Parathyroid adenoma (tissue), 2 donors: Measurements from ENCODE around the gene LAMA4.
"Not testable (repeated sequence)": the region's sequence is repeated elsewhere in the genome, so short reads cannot be mapped to it uniquely, and the experiment has no call there.

Experiments used
- H2AFZ ChIP-seq: fragments of 300-600 bp; sonication (generic); one replicate; pipeline ENCODE4 v1.7.0; 2017; ENCODE audit warnings: antibody characterized with exemption, mild to moderate bottlenecking
- H3K27ac ChIP-seq: fragments of 300-600 bp; sonication (generic); one replicate; pipeline ENCODE4 v1.7.0; 2017
- H3K27me3 ChIP-seq: fragments of 300-600 bp; sonication (generic); one replicate; pipeline ENCODE4 v1.7.0; 2017; ENCODE audit warnings: low read length; ENCODE audit not compliant: control insufficient read depth, insufficient read depth
- H3K36me3 ChIP-seq: fragments of 300-600 bp; sonication (generic); one replicate; pipeline ENCODE4 v1.7.0; 2017; ENCODE audit warnings: low read length; ENCODE audit not compliant: control insufficient read depth, insufficient read depth
- H3K4me1 ChIP-seq: fragments of 300-600 bp; sonication (generic); one replicate; pipeline ENCODE4 v1.7.0; 2017; ENCODE audit warnings: control low read depth
- H3K4me2 ChIP-seq: fragments of 300-600 bp; sonication (generic); one replicate; pipeline ENCODE4 v1.7.0; 2017; ENCODE audit warnings: low read length
- H3K4me3 ChIP-seq: fragments of 300-600 bp; sonication (generic); one replicate; pipeline ENCODE4 v1.7.0; 2017; ENCODE audit warnings: low read depth, low read length
- H3K79me2 ChIP-seq: fragments of 300-600 bp; sonication (generic); one replicate; pipeline ENCODE4 v1.7.0; 2017; ENCODE audit warnings: control low read depth
- H3K9ac ChIP-seq: fragments of 300-600 bp; sonication (generic); one replicate; pipeline ENCODE4 v1.7.0; 2017; ENCODE audit warnings: mild to moderate bottlenecking
- H3K9me3 ChIP-seq: fragments of 300-600 bp; sonication (generic); one replicate; pipeline ENCODE4 v1.7.0; 2017; ENCODE audit warnings: low read length; ENCODE audit not compliant: control insufficient read depth
- TF ChIP-seq, protein P1 (sequence below): fragments of 300-600 bp; sonication (generic); IDR thresholded peaks from one replicate; pipeline ENCODE4 v1.7.0; 2017; ENCODE audit warnings: antibody characterized with exemption, mild to moderate bottlenecking
- donor health status: primary hyperparathyroidism.

LAMA4 gene

DNA sequence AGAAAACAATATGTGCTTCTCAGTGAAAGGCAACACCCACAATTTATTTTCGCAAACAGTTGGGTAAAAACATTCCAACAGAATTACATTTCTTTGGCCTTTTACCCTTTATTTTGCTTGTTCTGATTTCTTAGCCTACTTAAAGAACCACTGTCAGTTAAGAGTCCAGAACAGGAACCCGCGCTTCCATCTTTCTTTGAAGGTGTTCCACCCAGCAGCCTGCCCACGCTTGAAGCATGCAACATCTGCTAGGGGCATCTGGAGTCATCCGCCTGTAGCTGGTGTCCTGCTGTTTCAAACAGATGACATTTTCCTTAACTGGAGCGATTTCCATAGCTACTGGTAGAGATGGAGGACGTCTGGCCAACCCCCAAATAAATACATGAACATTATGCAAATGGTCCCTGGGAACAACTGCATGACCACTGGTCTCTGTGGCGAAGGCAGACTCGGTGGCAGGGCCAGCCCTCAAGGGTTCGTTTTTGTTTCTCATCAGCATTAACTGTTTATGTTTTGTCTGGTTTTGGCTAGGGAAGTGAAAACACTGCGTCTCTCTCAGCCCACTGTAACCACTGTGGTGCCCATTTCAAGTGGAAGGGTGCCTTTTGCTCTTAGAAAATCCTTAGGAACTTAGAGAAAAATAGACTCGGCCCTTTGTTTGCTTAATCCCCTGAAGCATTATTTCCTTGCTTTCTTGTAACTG is 51.6 kb downstream of the LAMA4 start:
- no peak overlapping the region for H3K27ac ChIP-seq
- H3K4me3 ChIP-seq: no peak overlapping the region
- TF ChIP-seq, protein P1, sequence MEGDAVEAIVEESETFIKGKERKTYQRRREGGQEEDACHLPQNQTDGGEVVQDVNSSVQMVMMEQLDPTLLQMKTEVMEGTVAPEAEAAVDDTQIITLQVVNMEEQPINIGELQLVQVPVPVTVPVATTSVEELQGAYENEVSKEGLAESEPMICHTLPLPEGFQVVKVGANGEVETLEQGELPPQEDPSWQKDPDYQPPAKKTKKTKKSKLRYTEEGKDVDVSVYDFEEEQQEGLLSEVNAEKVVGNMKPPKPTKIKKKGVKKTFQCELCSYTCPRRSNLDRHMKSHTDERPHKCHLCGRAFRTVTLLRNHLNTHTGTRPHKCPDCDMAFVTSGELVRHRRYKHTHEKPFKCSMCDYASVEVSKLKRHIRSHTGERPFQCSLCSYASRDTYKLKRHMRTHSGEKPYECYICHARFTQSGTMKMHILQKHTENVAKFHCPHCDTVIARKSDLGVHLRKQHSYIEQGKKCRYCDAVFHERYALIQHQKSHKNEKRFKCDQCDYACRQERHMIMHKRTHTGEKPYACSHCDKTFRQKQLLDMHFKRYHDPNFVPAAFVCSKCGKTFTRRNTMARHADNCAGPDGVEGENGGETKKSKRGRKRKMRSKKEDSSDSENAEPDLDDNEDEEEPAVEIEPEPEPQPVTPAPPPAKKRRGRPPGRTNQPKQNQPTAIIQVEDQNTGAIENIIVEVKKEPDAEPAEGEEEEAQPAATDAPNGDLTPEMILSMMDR: no peak

GRCh38 chr6:112200185-112200914 is 54.0 kb downstream of the LAMA4 start:
- H3K4me2 ChIP-seq, H3K79me2 ChIP-seq, H3K36me3 ChIP-seq, H3K9ac ChIP-seq, H3K27ac ChIP-seq, H2AFZ ChIP-seq, H3K9me3 ChIP-seq, H3K4me1 ChIP-seq, H3K27me3 ChIP-seq, H3K4me3 ChIP-seq: not testable (repeated sequence)

More for the DNA sequence above, 51.6 kb downstream of the LAMA4 start:
- Histone ChIP-seq H3K4me2 (no peak overlapping the region), H3K9ac (no peak overlapping the region), H3K36me3 (no peaks in the 10 kb centered on the region), H3K79me2 (no peaks in the 10 kb centered on the region), H3K9me3 (no peaks in the 10 kb centered on the region), H3K27me3 (no peaks in the 10 kb centered on the region), H2AFZ (no peak overlapping the region), H3K4me1 (no peaks in the 10 kb centered on the region)

- H3K36me3 ChIP-seq: no peaks in the 10 kb centered on the region
- TF ChIP-seq, protein P1: no peak
- no peak overlapping the region for H3K4me2 ChIP-seq
- no peak overlapping the region for H3K9ac ChIP-seq
- H3K27me3 ChIP-seq: no peaks in the 10 kb centered on the region
- no peaks in the 10 kb centered on the region for H3K9me3 ChIP-seq
- H3K4me1 ChIP-seq: no peaks in the 10 kb centered on the region
- no peak overlapping the region for H3K27ac ChIP-seq
- H3K79me2 ChIP-seq: no peaks in the 10 kb centered on the region
- H2AFZ ChIP-seq: no peak overlapping the region
- no peak overlapping the region for H3K4me3 ChIP-seq
Observed at GRCh38 chr6:112199001-112199403, 55.4 kb downstream of the LAMA4 start.

DNA sequence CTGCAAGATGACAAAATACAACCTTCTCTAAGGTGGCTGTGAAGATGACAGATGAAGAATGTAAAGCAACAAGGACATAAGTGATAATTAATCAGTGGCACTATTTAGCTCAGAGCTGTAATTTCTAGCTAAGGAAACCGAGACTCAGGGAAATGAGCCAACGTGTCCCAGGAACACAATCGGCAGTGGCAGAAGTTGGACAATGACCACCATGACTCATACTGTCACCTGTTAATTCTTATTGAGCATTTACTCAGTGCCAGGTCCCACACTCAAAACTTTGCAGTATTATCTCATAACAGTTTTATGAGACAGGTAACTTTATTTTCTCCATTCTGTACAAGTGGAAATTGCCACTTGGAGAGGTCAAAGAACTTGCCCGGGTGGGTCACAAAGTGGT is 55.8 kb downstream of the LAMA4 start:
- no peak overlapping the region for H3K27ac ChIP-seq
- H2AFZ ChIP-seq: no peak overlapping the region
- H3K9me3 ChIP-seq: no peaks in the 10 kb centered on the region
- no peak overlapping the region for H3K4me3 ChIP-seq
- no peaks in the 10 kb centered on the region for H3K27me3 ChIP-seq
- no peaks in the 10 kb centered on the region for H3K4me1 ChIP-seq
- H3K4me2 ChIP-seq: no peak overlapping the region
- no peak overlapping the region for H3K9ac ChIP-seq
- H3K79me2 ChIP-seq: no peaks in the 10 kb centered on the region
- TF ChIP-seq, protein P1: no peak
- H3K36me3 ChIP-seq: no peaks in the 10 kb centered on the region

- no peaks in the 10 kb centered on the region for H3K4me1 ChIP-seq
- TF ChIP-seq, protein P1: no peak
- H2AFZ ChIP-seq: no peak overlapping the region
- no peaks in the 10 kb centered on the region for H3K36me3 ChIP-seq
- H3K27ac ChIP-seq: no peak overlapping the region
- H3K4me3 ChIP-seq: no peak overlapping the region
- H3K9ac ChIP-seq: no peak overlapping the region
- no peaks in the 10 kb centered on the region for H3K9me3 ChIP-seq
- H3K27me3 ChIP-seq: no peaks in the 10 kb centered on the region
- no peaks in the 10 kb centered on the region for H3K79me2 ChIP-seq
- no peak overlapping the region for H3K4me2 ChIP-seq
Observed at GRCh38 chr6:112197636-112198035, 56.7 kb downstream of the LAMA4 start.
